Ramos (cell line): ENCODE data around the gene BCL2L14.
"Not testable (repeated sequence)": the region's sequence is repeated elsewhere in the genome, so short reads cannot be mapped to it uniquely, and the experiment has no call there.

Experiments
- in situ Hi-C: fragments of 300-500 bp; cut with MboI; formaldehyde crosslinking; loops from one replicate; pipeline ENCODE4 v1.14.3; 2022; ENCODE audit warnings: low sequenced_read_pairs; ENCODE audit not compliant: unreplicated experiment

Gene BCL2L14

DNA sequence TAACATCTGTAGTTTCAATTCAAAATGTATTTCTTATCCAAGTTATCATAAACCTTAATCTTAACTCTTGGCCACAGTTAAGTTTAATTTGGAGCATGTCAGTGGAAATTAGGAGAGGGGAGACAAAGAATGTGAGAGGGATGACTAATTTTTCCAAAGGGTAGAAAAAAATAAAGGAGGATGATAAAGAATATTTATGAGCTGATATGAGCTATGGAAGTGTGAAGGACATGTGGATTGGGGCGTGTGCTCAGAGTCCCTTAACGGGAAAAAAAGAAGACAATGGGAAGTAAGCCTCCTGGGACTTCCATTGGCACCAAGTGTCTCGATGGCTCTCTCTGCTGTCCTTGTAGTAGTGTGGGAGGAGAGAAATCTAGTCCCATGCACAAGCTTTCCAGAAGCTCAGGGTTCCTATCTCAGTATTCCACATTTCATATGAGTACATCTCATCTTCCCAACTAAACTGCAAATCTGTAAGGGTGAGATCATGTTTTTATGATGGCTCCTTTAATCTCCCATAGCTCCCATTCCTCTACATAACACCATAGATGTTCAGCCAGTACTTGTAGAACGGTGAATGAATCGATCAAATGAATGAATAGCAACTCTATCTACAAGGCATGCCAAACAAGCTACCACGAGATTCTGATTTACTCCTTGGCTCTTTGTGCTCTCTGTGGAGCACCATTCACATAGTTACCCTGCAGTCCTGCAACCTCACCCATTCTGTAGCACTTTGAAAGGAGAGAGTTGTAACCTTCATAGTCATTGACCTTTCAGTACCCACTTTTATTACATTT is 27.4 kb downstream of the BCL2L14 start:
- in situ Hi-C loops = no loop called here

DNA sequence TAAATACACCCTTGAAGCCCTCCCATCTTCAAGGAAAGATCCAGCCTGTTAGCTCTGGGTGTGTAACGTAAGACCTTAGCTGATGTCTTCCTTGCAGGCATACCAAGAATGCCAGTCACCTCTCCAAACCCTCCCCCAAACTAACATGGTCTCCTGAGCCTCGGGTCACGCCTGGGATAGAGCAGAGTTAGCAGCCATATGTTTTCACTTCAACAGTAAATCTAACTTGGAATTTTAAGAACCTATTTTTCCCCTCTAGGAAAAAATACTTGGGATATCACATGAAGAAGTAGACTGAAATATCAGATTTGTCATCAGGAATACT is 27.9 kb downstream of the BCL2L14 start:
- in situ Hi-C loops = no loop called here

DNA sequence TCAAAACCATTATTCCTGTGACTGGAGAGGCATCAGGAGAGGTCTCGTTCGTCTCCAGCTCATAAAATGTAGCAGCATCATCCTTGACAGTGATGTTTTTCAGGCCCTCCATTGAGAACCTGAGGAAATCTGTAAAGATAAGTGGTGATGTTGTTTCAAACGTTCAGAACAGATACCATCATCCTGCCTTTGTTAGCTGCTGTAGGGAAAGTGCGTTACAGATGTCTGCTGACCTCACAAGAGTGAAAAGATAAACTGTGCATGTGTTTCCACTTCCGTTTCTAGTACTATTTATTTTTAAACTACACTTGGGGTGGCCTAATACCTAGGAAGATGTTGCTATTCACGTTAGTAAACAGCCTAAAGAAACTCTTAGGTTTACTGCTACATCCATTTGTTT is 28.4 kb downstream of the BCL2L14 start:
- in situ Hi-C loops = no loop called here

DNA sequence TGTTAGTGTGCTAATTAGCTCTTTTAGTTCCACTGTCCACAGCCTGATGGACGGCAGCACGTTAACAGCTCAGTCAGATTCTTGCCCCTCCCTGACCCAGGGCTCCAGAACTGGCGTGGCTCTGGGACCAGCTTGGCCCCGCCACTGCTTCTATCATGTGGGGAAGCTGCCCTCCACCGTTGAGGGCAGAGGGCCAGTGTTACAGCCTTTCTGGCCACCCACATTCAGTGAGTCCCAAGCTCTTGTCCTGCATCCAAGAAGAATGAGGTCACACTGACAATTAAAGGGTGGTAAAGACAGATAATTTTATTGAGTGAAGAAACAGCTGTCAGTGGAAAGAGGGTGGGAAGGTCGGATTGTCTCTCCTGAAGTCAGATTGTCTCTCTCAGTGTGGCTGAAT is 36.9 kb downstream of the BCL2L14 start:
- in situ Hi-C loops = no loop called here

DNA sequence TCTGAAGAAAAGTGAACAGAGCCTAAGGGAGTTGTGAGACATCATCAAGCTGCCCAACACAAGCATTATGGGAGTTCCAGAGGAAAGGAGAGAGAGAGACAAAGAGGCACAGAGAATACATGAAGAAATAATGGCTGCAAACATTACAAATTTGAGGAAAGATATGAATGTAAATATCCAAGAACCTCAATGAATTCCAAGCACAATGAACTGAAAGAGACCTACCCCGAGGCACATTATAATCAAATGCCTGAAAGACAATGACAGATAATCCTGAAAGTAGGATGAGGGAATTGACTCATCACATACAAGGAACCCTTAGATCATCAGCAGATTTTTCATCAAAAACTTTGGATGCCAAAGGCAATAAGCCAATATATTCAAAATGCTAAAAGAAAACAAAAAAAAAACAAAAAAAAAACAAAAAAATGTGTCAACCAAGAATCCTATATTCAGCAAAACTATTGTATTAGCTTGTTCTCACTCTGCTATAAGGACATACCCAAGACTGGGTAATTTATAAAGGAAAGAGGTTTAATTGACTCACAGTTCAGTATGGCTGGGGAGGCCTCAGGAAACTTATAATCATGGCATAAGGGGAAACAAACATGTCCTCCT is 37.8 kb downstream of the BCL2L14 start:
- in situ Hi-C loops = no loop called here

DNA sequence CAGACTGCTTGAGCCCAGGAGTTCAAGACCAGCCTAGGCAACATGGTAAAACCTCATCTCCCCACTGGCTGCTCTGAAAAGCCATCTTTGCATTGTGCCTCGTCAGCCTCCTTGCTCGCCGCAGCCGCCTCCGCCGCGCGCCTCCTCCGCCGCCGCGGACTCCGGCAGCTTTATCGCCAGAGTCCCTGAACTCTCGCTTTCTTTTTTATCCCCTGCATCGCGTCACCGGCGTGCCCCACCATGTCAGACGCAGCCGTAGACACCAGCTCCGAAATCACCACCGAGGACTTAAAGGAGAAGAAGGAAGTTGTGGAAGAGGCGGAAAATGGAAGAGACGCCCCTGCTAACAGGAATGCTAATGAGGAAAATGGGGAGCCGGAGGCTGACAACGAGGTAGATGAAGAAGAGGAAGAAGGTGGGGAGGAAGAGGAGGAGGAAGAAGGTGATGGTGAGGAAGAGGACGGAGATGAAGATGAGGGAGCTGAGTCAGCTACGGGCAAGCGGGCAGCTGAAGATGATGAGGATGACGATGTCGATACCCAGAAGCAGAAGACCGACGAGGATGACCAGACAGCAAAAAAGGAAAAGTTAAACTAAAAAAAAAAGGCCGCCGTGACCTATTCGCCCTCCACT is 40.3 kb downstream of the BCL2L14 start:
- in situ Hi-C loops = not testable (repeated sequence)

DNA sequence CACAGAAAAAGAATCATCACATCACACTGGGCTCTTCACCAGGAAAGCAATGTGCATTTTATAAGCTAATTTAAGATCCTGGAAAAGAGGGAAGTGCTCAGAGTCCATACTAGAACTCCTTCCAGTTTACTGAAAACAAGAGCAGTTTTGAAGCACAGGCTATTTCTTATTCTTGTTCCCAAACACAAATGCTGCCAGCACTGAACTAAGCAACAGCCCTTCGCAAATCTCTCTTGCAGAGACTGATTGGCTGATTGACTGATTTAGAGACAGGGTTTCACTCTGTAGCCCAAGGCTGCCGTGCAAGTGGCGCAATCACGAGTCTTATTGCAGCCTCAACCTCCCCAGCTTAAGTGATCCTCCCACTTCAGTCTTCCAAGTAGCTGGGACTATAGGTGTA is 44.8 kb downstream of the BCL2L14 start:
- in situ Hi-C loops = no loop called here

DNA sequence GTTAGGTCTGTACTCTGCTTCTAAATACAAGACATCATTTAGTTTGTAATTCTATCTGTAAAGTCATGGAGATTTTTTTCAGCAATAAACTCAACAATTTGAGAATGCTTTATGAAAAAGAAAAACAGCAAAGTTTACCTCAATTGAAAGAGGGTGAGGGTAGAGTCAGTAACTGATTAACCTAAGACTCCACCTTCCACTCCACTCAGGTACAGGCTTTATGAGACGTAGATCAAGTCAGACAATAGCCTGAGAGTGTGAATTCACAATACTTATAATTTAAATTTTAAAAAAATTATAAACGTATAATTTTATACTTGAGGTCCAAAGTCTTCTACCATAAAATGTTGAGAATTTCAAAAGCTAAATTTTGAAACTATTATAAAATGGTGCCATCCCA is 45.9 kb downstream of the BCL2L14 start:
- in situ Hi-C loops = no loop called here

DNA sequence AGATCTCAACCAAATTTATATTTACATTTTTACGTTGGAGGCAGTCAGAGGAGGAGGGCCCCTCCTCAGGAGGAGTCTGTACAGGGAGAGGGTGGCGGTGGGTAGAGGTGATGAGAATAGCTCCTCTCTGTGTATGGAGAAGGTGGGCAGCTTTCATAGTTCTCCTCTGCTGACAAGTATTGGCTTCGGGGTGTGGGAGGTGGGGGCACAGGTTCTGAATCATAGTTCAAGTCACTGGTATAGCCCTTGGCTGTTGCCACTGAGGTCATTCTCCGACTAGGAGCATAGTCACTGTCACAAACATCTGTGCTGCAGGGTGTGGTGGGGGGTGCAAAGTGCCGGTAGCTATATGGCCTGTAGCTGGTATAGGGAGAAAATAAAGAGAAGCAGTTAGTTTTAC is 50.3 kb downstream of the BCL2L14 start:
- in situ Hi-C loops = no loop called here

DNA sequence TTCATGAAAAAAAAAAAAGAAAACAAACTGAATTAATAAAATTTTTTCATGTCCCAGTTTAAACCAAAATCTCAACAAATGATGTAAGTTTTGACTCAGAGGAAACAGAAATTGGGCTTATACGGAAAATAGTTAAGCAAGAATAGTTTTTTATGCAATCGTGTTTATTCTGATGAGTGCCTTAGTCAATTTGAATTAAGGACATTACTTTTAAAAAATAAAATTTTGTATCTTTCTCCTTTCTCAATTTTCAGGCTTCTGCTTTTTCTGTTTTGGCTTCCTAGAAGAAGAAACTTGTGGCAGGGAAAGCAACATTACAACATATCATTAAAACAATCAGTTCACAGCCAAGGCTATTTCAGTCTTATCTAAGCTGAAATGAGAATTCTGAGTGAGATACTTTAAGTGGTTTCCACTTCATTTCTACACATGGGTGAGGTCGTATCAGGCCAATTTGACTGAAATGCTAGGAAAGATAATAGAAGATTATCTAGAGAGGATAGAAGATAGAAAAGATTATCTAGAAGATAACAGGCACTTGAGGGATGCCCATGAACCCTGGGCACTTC is 52.4 kb downstream of the BCL2L14 start:
- in situ Hi-C loops = no loop called here

DNA sequence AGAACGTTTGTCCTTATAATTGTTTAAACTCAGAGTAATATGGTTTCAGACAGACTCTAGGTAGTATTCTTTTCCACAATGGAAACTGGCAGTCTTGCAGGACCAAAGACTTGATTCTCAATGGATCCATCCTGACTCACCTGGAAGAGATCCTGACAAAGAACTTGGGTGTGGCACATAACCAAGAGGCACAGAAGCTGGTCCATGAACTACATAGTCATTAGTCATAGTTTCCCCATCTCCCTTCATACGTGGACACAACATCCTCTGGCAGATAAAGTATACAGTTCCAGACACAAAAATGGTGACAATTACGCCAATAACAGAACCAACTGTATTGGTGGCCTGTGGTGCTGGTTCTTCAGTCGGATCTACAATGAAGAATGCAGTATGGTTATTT is 55.8 kb downstream of the BCL2L14 start:
- in situ Hi-C loops = no loop called here

DNA sequence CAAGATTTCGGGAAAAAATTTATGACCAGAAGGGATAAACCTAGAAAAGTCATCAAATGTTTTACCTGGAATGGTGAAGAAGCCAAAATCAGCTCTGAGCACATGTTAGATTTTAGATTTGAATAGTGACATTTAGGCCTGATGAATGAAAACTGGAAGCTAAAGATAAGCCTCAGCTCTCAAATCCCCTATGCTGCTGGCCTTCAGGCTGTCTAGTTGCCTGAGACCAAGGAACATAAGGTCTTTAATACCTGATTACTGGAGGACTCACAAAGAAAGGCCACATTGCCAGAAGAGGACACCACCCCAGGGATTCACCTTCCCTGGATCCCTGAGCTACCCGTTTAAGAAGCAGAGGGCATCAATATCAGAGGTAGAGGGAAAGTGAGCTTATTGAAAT is 56.6 kb downstream of the BCL2L14 start:
- in situ Hi-C loops = no loop called here

DNA sequence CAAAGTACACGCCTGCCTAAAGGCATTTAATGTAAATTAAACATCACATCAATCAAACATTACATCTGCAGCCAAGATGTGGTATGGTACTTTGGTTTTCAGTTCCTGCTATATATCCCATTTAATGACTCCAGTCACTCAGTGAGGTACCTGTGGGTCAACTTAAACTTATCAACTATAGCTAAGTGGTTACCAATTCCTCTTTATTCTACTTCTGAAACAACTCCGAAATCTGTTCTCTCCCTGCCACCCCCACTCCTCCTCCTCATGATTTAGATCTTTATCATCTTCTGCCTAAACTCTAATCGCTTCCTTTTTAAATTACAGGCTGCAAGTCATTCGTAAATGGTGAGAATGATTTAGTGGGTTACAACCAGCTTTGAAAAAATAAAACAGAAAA is 57.9 kb downstream of the BCL2L14 start:
- in situ Hi-C loops = no loop called here

DNA sequence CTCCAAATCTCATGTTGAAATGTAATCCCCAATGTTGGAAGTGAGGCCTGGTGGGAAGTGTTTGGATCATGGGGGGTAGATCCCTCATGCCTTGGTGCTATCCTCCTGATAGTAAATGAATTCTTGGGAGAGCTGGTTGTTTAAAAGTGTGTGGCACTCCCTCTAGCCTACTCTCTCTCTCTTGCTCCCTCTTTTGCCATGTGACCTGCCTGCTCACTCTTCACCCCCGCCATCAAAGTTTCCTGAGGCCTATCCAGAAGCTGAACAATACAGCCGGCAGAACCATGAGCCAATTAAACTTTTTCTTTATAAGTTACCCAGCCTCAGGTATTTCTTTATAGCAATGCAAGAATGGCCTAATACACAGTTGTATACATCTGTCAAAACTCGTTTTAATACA is 62.5 kb downstream of the BCL2L14 start:
- in situ Hi-C loops = no loop called here

DNA sequence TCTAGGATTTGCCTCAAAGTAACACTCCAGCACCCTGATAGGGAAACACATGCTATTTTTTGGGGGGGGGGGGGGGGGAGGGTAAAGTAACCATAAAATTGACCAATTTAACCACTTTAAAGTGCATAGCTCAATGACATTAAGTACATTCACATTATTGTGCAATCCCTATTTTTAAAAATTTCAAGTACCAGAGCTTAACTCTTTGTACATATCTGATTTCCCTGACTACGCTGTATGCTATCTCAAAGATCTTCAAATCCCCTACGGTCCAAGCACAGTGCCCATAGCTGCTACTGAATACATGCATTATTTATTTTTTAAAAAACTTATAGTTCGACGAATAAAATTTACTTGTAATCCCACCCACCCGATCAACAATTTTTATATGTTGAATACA is 63.0 kb downstream of the BCL2L14 start:
- in situ Hi-C loops = no loop called here

DNA sequence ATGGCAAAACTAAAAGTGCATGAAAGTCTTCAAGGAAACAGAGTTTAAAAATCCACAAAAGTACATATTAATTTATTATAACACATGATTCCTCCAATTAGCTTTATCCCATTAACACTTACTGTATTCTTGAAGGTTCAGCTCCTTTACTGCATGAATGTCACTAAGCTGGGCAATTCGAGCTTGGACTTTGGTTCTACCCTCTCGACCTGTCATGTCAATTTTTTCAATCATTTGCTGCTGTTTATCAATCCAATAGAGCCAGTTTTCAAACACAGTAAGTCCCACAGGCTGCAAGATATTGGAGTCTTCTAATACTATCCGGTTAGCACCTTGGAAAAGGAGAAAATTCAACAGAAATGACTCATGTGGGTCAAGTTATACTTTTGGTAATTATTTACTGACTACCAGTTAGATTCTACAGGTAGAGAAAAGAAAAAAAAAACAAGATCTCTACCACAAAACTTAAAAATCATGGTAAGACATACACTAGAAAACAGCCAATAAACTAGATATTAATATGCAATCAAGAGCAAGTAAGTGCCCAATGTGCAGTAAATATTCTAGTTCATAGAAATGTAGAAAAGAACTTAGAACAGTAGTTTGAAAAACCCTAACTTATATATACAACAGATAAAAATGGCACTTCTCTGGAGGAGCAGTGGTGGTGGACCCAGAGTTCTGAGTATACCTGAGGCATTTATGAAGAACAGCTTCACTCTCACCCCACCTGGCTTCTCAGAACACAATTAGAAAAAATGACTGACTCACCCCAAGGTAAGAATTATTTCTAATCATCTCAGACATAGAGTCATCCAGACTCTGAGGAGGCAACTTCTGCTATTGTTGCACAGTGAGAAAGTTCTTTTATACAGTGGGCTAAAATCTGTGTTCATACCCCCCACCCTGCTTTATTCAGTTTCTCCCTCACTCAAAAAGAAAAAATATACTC is 67.7 kb downstream of the BCL2L14 start:
- in situ Hi-C loops = no loop called here

DNA sequence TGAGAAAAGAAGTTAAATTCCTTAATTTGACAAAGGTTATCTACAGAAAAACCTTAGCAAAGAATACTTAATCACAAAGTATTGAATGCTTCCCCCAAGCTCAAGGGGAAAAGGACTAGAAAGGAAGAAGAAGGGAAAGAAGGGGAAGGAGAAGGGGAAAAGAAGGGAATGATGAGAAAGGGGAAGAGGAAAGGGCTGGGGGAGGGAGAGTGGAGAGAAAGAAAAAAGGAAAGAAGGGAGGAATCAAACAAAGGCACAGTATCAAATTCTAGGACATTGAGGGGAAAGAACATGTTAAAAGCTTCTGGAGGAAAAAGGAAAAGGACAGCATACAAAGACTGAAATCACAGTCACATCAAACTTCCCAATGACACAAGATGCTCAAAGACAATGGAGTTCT is 70.3 kb downstream of the BCL2L14 start:
- in situ Hi-C loops = no loop called here

DNA sequence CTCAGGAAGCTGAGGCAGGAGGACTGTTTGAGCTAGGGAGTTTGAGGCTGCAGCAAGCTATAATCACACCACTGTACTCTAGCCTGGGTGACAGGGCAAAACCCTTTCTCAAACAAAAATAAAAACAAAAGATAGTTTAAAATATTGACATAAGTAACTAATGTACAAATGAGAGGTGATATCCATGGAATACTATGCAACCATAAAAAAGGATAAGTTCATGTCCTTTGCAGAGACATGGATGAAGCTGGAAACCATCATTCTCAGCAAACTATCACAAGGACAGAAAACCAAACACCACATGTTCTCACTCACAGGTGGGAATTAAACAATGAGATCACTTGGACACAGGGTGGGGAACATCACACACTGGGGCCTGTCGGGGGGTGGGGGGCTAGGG is 73.8 kb downstream of the BCL2L14 start:
- in situ Hi-C loops = not testable (repeated sequence)

DNA sequence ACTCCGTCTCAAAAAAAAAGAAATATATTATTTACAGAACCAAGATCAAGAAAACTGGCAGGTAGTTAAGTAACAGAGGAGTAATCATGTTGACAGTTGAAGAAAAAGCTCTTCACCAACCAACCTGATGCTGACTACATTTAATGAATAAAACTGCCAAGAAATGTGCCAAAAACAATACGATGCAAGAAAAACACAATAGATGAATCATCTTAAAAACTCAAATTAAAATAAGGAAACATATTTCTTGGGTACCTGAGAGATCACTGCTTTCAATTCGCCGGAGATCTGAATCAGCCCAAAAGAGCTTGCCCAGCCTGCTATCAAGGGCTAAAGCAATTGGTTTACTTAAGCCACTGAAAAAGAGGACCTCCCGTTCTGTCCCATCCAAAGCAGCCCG is 76.4 kb downstream of the BCL2L14 start:
- in situ Hi-C loops = no loop called here
